GDM1 (cell line): ENCODE data around the gene NKX3-2.

ENCODE experiments used
- DNase-seq: peaks from one replicate; lab custom pipeline; 2025; lab: John Stamatoyannopoulos, UW

Gene NKX3-2

DNA sequence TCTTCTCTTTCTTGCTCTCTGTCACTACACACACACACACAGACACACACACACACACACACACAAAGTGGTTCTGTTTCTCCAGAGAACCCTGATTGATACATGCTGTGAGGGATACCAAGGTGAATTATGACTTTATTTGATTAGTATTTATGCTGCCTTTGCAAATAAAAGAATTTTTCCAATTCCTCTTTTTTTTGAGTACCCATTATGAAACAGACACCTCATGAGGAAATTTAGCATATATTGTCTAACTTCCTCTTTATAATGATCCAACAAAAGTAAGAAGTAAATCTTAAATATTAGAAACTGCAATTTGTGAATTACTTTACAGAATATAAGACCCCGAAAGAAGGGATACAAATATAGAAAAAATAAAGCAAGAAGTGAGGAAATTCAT lies 45.8 kb downstream of the NKX3-2 start:
- no peak for DNase-seq

DNA sequence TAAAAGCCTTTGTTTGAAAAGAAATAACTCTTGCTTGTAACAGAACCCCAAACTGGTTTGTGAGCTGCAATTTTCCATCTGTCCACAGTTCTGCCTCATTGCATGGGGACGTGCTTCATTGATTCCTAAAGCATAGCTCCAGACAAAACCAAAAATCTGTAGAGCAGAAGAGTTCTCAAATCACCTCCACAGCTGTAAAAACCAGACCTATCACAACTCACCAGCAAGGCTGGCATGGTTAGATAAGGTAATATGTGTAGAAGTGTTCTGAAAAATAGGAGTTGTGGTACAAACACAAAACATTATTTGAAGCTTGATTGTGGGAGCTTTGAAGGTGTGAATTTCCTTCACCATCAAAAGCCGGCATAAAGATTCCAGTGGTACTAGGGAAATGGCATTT lies 47.7 kb downstream of the NKX3-2 start:
- DNase-seq = no peak

DNA sequence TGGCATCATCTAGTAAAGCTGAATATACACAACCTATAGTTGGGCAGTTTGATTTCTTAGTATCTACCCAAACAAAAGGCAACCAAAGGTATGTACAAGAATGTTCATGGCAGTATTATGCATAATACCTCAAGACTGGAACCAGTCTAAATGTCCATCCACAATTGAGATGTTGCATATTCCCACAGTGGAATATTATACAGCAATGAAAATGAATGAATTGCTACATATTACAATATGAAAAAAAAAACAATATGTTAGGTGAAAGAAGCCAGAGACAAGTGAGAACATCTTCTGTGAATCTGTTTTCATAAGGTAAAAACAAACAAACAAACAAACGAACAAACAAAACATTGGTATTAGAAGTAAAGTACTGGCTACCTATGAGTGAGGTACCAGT lies 48.6 kb downstream of the NKX3-2 start:
- no peak for DNase-seq

DNA sequence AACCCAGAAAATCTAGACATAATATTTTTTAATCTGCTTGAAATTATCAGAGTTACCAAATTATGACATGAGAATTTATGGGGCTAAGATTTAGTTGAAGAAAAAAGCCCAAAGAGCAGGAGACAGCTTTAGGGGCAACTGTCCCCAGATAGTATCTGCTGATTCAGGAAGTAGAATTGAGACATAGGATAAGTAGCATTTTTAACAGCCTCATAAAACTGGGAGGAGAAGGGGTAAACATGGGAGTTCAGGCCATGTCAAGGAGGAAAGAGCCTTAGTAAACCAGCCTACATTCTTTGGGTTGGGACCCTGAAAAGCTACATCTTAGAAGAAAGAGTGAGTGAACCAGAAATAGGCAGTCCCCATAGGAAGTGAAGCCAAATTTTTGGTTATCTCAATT lies 50.5 kb downstream of the NKX3-2 start:
- DNase-seq = no peak

DNA sequence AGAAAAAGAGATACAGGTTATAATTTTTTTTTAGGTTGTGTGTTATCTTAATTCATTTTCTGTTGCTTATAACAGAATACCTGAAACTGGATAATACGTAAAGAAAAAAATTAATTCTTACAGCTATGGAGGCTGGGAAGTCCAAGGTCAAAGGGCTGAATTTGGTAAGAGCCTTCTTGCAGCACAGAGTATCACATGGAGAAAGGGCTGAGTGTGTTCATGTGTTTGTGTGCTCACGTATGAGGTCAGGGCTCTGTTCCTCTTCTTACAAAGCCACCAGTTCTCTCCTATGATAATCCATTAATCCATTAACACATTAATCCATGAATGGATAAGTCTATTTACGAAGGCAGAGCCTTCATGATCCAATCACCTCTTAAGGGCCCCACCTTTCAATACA lies 51.6 kb downstream of the NKX3-2 start:
- no peak for DNase-seq
